Measurements from ENCODE around the gene SEC24C.
A peak's percentile ranks its signal among the peaks of the same experiment; 100 is the strongest.

The SEC24C gene

DNA sequence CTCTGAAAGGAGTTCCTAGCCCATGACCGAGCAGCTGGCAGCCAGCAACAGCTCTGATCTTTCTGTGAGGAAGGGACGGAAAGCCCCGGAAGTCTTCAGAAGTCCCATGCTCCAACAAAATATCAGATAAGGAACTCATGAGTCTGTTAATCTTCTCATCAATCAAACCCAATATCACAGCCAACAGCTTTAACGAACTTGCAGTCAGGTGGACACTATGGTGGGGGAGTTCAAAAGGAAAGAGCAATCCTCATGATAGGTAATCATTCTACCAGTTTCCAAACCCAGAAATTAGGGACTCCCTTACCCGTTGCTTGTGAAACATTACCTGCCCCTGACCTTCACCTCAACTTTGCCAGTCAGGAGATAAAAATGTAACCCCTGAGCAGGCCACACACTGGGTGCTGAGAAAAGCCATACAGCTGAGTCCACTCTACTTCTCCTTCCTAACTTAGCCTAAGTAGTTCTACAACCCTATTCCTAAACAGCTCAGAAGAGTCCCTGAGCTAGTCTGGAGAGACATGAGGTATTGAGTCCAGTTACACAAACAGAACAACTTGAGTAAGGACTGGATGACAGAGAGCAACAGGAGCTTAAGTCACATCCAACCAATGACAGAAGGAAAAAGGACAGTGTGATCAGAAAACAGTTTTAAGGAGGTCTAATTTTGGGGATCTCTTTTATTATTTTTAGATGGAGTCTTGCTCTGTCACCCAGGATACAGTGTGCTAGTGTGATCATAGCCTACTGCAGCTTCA is 65.1 kb downstream of the SEC24C start:
- DNase-seq (ENCODE audit: low read depth in 2 of 2, low spot score in 1 of 2), result no peak

DNA sequence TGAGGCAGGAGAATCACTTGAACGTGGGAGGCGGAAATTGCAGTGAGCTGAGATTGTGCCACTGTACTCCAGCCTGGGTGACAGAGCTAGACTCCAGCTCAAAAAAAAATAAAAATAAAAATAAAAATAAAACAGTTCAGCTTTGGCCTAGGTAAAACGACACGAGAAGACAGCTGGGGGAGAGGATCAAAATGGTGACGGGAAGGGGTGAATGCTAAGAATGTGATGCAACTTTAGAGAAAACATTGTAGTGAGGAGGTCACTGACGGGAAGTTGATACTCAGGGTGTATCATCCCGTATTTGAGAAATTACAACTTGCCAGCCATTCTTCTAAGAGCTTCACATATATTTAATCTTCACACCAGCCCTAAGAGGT is 66.2 kb downstream of the SEC24C start:
- DNase-seq (ENCODE audit: low read depth in 2 of 2, low spot score in 1 of 2), result no peak

DNA sequence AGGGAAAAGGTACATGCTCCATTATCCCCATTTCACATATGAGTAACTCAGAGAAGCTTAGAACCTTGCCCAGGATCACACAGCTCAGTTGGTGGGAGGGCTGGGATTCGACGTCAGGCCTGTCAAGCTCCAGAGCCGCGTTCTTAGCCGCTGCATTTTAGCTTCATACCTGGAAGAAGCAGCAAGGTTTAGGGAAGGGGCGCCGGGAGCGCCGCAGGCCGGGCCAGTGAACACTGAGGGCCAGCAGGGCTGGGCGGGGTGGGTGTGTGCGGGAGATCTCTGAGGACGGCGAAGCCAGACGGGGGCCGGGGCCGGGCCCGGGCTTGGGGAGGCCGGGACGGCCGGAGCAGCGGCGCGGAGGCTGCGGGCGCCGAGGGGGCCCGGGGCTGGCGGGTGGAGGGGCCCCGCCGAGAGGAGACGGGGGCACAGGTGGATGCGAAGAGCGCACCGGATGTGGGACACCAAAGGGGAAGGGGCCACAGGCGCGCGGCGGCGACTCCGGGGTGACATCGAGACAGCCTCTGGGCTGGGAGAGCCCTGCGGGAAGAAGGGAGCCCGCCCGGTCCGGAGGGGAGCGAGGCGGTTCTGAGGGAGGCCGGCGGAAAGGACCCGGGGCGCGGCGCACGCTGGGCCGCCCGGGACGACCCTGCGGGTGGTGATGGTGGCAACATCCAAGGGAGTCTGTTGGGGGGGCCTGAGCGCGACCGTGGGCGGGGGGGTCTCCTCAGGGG is 66.7 kb downstream of the SEC24C start:
- DNase-seq (ENCODE audit: low read depth in 2 of 2, low spot score in 1 of 2), result peak; percentile 13 to 28

DNA sequence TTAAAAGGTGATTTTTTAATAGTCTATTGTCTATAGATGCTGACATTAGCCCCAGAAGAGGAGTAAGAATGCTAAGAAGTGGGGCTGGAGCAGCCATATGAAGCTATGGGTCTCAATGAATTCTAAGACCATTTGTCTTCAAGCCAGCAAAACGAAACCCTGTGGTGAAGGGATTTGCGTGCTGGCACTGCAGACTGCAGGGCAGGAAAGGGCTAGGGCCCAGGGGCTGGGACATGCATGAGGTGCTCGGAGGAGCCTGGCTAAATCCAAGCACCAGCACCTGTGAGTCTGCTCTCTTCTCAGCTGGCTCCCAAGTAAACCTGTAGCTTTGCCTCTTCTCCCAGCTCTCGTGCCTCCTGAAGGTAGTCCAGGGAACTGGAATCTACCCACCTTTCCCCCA is 68.5 kb downstream of the SEC24C start:
- no peak for DNase-seq (ENCODE audit: low read depth in 2 of 2, low spot score in 1 of 2)

DNA sequence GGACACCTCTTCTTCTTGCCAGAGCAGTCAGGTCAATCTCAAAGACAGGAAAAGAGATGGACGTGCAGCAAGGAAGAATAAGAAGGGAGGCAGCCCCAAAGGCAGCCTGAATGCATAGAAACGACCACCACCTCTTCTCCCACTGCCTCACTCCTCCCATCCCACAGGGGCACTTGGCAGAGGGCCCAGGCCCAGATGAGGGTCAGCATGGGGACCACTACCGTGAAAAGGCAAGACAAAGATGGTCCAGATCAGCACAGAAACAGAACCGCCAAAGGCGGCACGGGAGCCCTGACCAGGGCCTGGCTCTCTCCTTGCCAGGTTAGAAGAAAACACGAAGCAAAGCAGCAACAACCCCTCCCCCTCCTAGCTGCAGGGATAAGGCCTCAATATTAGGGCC is 69.2 kb downstream of the SEC24C start:
- no peak for DNase-seq (ENCODE audit: low read depth in 2 of 2, low spot score in 1 of 2)

DNA sequence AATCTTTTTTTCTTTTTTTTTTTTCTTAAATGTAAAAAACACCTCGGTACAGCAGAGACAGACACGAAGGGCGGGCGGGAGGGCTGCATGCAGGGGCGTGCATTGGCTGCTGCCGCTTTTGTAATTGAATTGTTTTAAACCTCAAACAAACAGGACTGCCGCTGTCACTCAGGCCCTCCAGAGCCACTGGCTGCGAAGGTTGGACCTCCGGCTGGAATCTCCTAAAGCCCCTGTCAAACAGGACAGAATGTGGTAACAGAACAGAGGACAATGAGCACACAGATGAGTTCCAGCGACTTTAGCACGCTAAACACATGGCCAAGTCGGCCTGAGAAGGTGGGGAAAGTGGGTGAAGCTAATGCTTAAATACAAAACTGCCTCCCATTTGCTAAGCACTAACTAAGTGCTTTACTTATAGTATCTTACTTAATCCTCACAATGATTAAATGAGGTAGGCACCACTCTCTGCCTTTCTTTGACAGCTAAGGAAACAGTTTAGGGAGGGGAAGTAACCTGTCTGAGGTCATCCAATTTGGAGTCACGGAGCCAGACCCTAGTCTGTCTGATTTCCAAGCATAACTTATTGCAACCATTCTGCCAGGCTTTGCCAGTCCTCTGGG is 70.2 kb downstream of the SEC24C start:
- DNase-seq (ENCODE audit: low read depth in 2 of 2, low spot score in 1 of 2), result no peak

DNA sequence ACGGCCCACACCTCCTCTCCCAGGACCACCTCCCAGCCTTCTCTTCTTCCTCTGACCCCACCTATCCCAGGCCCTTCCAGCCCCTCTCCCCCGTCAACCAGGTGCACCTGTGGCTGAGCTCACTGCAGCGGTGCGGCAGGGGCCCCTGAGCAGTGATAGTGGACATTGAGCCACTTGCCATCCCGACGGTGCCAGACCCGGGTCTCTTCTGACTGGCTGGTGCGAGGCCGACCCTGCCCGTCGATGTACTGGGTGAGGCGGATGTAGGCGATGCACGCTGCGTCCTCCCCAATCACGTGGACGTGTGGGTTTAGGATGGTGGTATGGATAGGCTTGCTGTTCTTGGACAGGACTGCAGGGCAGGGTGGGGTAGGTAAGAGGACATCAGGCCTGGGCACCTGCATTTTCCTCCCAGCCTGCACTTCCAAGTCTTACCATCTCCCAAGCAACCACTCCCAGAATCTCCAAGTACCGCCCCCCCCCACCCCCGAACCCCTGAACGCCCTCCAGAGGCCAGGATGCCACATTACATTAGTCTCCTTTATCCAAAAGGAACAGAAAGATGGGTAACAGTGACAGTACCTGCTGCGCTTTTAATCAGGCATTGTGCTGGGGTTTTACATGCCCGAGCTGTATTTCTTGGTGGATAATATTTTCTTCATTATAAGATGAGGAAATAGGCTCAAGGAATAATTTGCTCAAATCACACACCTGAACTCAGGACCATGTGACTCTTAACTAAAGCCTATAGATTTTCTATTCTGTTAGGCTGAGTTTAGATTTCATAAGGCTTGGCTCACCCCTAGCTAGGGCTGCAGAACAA is 70.9 kb downstream of the SEC24C start:
- no peak for DNase-seq (ENCODE audit: low read depth in 2 of 2, low spot score in 1 of 2)

DNA sequence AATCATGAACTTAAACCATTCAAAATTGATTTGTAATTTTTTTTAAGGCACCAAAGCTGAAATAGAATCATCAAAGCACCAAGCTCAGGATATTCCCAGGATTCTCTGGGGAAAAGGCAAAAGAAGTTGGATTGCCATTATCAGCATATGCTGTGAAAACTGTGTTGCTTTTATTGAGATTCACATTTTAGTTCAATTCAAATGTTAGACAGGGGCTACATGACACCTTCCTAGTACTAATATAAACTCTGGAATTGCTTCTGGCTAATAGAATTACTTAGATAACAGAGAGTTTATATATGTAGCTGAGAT is 71.5 kb downstream of the SEC24C start:
- DNase-seq (ENCODE audit: low read depth in 2 of 2, low spot score in 1 of 2), result no peak

DNA sequence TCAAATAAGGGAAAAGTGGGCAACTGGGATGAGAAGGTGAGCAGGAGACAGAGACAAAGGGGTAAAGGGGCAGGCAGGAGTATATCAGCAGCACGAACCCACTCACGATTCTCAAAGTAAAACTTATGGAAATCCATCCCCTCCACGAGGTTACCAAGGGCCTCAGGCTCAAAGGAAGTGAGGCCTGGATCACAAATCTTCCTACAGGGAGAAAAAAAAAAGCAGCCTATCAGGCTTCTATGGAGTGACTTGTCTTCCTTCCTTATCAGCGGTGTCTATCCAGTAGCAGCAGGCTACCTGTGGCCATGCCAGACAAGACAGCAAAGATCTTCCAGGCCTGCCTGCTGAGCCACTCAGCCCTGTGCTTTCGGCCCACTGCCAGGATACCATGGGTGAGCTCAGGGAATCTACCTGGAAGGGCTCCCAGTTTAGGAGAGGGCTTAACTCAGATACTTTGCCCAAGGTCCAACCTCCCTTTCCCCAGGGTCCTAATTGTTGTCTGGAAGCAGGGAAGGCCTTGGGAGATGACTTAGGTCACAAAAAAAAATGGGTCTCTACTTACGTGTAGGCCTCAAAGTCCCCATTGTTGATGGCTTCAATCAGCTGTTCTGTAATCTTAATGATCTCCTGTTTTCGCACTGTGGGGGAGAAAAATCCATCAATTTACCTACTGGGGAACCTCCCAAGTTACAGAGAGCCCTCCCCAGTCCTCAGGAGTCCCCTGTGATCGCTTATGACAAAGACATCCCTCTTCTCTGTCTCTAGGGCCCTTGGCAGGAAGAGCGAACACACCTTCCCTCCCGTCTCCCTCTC is 73.0 kb downstream of the SEC24C start:
- no peak for DNase-seq (ENCODE audit: low read depth in 2 of 2, low spot score in 1 of 2)

DNA sequence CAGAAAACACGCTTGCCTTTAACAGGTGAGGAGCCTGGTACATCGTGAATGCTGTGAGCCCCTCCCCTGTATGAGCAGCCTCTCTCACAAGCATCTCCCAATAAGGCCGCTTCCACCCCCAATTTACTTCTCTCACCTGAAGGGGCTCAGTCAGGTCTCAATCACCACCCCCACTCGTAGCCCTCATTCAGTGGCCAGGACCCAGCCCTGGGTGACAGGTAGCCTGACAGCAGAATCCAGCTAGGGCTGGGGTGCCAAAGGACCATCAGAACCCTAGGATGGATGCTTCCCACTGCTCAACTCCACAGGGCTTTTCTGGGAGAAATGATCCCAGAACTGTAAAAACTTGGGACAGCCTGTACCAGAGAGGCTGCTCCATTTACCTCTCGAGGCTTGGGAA is 73.7 kb downstream of the SEC24C start:
- no peak for DNase-seq (ENCODE audit: low read depth in 2 of 2, low spot score in 1 of 2)

DNA sequence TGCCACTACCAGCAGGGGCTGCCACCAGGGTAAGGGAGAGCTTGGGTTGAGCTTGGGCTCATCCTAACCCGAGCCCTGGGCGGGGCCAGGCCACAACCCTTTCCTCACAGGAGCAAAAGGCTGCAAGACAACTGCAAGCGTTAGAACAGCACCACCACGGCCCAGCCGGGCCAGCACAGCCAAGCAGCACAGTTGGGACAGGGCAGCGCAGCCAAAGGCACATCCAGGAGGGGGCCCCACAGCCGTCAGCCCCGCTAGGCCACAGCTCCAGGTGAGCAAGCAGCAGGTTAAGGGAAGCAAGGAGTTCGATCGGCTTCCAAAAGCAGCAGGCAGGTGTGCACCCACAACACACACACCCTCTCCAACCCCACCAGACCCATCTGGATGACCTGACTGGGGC is 74.2 kb downstream of the SEC24C start:
- DNase-seq (ENCODE audit: low read depth in 2 of 2, low spot score in 1 of 2), result no peak

DNA sequence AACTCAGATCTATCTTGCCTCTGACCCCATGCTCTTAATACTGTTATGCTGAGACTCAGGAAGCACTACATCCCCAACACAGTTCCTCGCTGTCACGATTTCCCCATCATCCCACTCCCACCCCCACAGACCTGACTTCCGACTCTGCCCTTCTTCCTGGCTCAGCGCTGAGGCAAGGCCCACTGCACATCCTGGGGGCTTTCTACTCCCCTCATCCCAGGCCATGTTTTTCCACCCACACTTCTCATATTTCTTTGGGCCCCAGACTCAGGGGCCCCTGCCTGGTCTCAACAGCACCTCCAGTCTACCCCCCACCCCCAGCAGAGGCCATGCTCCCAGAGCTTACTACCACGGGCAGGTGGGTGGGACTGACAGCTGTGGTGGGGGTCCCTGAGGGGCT is 74.9 kb downstream of the SEC24C start:
- no peak for DNase-seq (ENCODE audit: low read depth in 2 of 2, low spot score in 1 of 2)

DNA sequence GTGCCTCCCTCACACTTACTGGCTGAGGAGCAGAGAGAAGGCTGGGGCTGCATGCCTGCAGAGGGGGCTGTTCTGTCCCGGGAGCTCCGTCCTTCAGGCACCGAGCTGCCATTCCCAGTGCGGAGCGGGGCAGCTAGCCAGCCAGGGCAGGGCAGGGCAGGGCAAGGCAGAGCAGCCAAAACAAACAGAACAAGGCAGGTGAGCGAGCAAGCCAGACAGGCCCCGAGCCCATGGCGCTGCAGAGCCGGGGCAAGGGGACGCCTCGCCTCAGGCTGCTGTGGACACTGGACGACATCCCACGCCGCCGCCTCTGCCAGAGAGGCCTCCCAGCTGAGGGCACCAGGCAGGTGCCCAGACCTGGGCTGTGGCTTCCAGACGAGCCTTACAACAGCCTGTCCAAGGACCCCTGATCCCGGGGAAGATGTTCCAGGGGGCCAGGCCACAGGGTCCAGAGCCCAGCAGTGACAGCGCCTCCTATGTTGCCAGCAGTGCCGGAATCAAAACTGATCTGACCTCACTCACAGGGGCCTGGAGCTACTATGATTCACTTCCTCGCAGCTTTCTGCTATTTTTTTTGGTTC is 75.4 kb downstream of the SEC24C start:
- DNase-seq (ENCODE audit: low read depth in 2 of 2, low spot score in 1 of 2), result no peak

Data from stimulated activated CD8-positive, alpha-beta memory T cell treated with anti-CD3 and anti-CD28 coated beads, Interleukin-4, amount 100 ng/mL, for 1 hour (primary cell).